GM12892 (cell line): ENCODE measurements around the gene RNF213.

Experiments
- DNase-seq: peaks from one replicate; pipeline ENCODE4 v3.0.0; 2011; ENCODE audit not compliant: insufficient read length
- FAIRE-seq: peaks from 2 replicates; lab custom pipeline; 2011; peaks lifted over from hg19 to GRCh38; lab: Jason Lieb, UNC
- POLR2A ChIP-seq: IDR thresholded peaks from 2 replicates; pipeline ENCODE4 v1.6.1; 2011; ENCODE audit warnings: low read depth, low read length, control low read depth
- POLR2AphosphoS5 ChIP-seq: IDR thresholded peaks from 2 replicates; pipeline ENCODE4 v1.6.1; 2011; ENCODE audit warnings: low read depth, low read length, control low read depth
- TAF1 ChIP-seq: IDR thresholded peaks from 2 replicates; pipeline ENCODE4 v1.6.1; 2011; ENCODE audit warnings: low read depth, mild to moderate bottlenecking, control low read depth, low read length, borderline replicate concordance

The RNF213 gene

GRCh38 chr17:80279895-80280294 lies 19.2 kb downstream of the RNF213 start:
- FAIRE-seq (no peak), DNase-seq (no peak)
- TF ChIP-seq POLR2A (no peak), POLR2AphosphoS5 (no peak), TAF1 (no peak)

GRCh38 chr17:80281516-80281915 lies 20.9 kb downstream of the RNF213 start:
- no peak for FAIRE-seq
- TF ChIP-seq POLR2AphosphoS5 (no peak), POLR2A (no peak), TAF1 (no peak)

GRCh38 chr17:80283116-80283852 lies 22.6 kb downstream of the RNF213 start:
- no peak for FAIRE-seq
- no peak for DNase-seq
- TF ChIP-seq POLR2A (no peak), TAF1 (no peak), POLR2AphosphoS5 (no peak)

More at GRCh38 chr17:80281516-80281915, 20.9 kb downstream of the RNF213 start:
- no peak for DNase-seq

GRCh38 chr17:80284631-80285030 lies 24.0 kb downstream of the RNF213 start:
- FAIRE-seq (no peak), DNase-seq (no peak)
- TF ChIP-seq TAF1 (no peak), POLR2A (no peak), POLR2AphosphoS5 (no peak)

- DNase-seq (no peak), FAIRE-seq (no peak)
- TF ChIP-seq TAF1 (no peak), POLR2AphosphoS5 (no peak), POLR2A (peak; percentile 33; the same call in 1 of the 2 replicates)
Observed at GRCh38 chr17:80285237-80285920, 24.7 kb downstream of the RNF213 start.

GRCh38 chr17:80286638-80286960 lies 25.9 kb downstream of the RNF213 start:
- TF ChIP-seq TAF1 (no peak), POLR2AphosphoS5 (no peak), POLR2A (no peak)
- DNase-seq, result no peak
- no peak for FAIRE-seq

GRCh38 chr17:80287038-80287437 lies 26.4 kb downstream of the RNF213 start:
- DNase-seq (no peak), FAIRE-seq (no peak)
- TF ChIP-seq TAF1 (no peak), POLR2A (no peak), POLR2AphosphoS5 (no peak)

GRCh38 chr17:80287806-80288567 lies 27.3 kb downstream of the RNF213 start:
- FAIRE-seq (no peak), DNase-seq (no peak)
- TF ChIP-seq POLR2A (no peak), TAF1 (no peak), POLR2AphosphoS5 (no peak)

- DNase-seq (no peak), FAIRE-seq (no peak)
- TF ChIP-seq POLR2AphosphoS5 (no peak), POLR2A (no peak), TAF1 (no peak)
Observed at GRCh38 chr17:80289616-80290015, 29.0 kb downstream of the RNF213 start.

- DNase-seq (no peak), FAIRE-seq (no peak)
- TF ChIP-seq POLR2AphosphoS5, result peak; percentile 68; the same call in 1 of the 2 replicates
- TF ChIP-seq POLR2A, result no peak
Observed at GRCh38 chr17:80290156-80290555, 29.5 kb downstream of the RNF213 start.

- TF ChIP-seq POLR2A (no peak), POLR2AphosphoS5 (no peak), TAF1 (no peak)
- FAIRE-seq, result no peak
Observed at GRCh38 chr17:80291260-80291659, 30.6 kb downstream of the RNF213 start.

More at GRCh38 chr17:80291260-80291659, 30.6 kb downstream of the RNF213 start:
- DNase-seq, result no peak
